Fibroblast of lung (primary cell): ENCODE data around the gene MACROD1. TPM values are rescaled to one million over a fixed set of nuclear protein-coding genes. Genes with fewer than 3 reads are reported as not detected.
A peak's percentile ranks its signal among the peaks of the same experiment; 100 is the strongest.

Source experiments
- DNase-seq, 2 donors: peaks; one replicate each; pipeline versions ENCODE4 v3.0.0 to v3.0.0-alpha.2; 2010; ENCODE audit warnings: low read depth in 2 of 2
- H2AFZ ChIP-seq: 2 replicates; pipeline ENCODE4 v1.5.1; 2012; ENCODE audit warnings: low read length, control low read depth, inconsistent platforms
- H3K27ac ChIP-seq: 2 replicates; pipeline ENCODE4 v1.5.1; 2011; ENCODE audit warnings: low read length, control low read depth; ENCODE audit not compliant: insufficient read depth
- H3K27me3 ChIP-seq: 2 replicates; pipeline ENCODE4 v1.5.1; 2011; ENCODE audit warnings: mild to moderate bottlenecking, low read length; ENCODE audit not compliant: control insufficient read depth, insufficient read depth
- H3K36me3 ChIP-seq: 2 replicates; pipeline ENCODE4 v1.5.1; 2011; ENCODE audit warnings: low read length; ENCODE audit not compliant: control insufficient read depth, insufficient read depth
- H3K4me1 ChIP-seq: 2 replicates; pipeline ENCODE4 v1.5.1; 2011; ENCODE audit warnings: low read length; ENCODE audit not compliant: control insufficient read depth, insufficient read depth; ENCODE audit errors: extremely low read depth
- H3K4me2 ChIP-seq: 2 replicates; pipeline ENCODE4 v1.5.1; 2011; ENCODE audit warnings: low read length, control low read depth; ENCODE audit not compliant: insufficient read depth; ENCODE audit errors: extremely low read depth
- H3K4me3 ChIP-seq, 4 experiments: fragments of 200-600 bp in 1 of 4; sonication (generic) in 1 of 4; replicated peaks in 1 of 4; 2 replicates each; pipeline ENCODE4 v1.5.1; 2011 to 2016; ENCODE audit warnings: low read length in 4 of 4, low read depth in 3 of 4, mild to moderate bottlenecking in 3 of 4, control low read depth in 2 of 4, inconsistent platforms in 1 of 4, mixed read lengths in 1 of 4; ENCODE audit not compliant: insufficient read depth in 1 of 4; ENCODE audit errors: control extremely low read depth in 1 of 4
- H3K79me2 ChIP-seq: 2 replicates; pipeline ENCODE4 v1.5.1; 2012; ENCODE audit warnings: mild to moderate bottlenecking, low read length, inconsistent platforms; ENCODE audit not compliant: control insufficient read depth, insufficient read depth
- H3K9ac ChIP-seq: 2 replicates; pipeline ENCODE4 v1.5.1; 2011; ENCODE audit warnings: mild to moderate bottlenecking, low read length, control low read depth; ENCODE audit not compliant: insufficient read depth
- H3K9me3 ChIP-seq: 2 replicates; pipeline ENCODE4 v1.5.1; 2012; ENCODE audit warnings: low read depth, low read length; ENCODE audit not compliant: control insufficient read depth, insufficient read depth
- H4K20me1 ChIP-seq: 2 replicates; pipeline ENCODE4 v1.5.1; 2011; ENCODE audit warnings: low read length; ENCODE audit not compliant: control insufficient read depth, insufficient read depth; ENCODE audit errors: extremely low read depth
- EZH2 ChIP-seq: IDR thresholded peaks from 2 replicates; pipeline ENCODE4 v1.5.1; 2012; ENCODE audit warnings: low read length, control low read depth, mild to moderate bottlenecking; ENCODE audit errors: missing control alignments
- polyA plus RNA-seq, 2 donors: library from polyadenylated mRNA; depleted of rRNA in 1 of 2; stranded (reverse) in 1 of 2; unstranded in 1 of 2; fragments of >200 nt; gene quantifications; 2 replicates each; pipeline ENCODE4 v1.2.1, GENCODE V29; 2011 to 2012; ENCODE audit warnings: missing spikeins in 1 of 2
- total RNA-seq: library from RNA; depleted of rRNA; stranded (reverse); fragments of >200 nt; gene quantifications from 2 replicates; pipeline ENCODE4 v1.2.1, GENCODE V29; 2014
- TF ChIP-seq, protein P1 (sequence below), 2 donors: IDR thresholded peaks in 1 of 2; conservative IDR thresholded peaks in 1 of 2; 1 replicate in 1 of 2; 2 replicates in 1 of 2; pipeline ENCODE4 v1.5.1; 2011 to 2012; ENCODE audit warnings: low read length in 2 of 2, control low read depth in 1 of 2, inconsistent platforms in 1 of 2, low read depth in 1 of 2, mild to moderate bottlenecking in 1 of 2

Gene MACROD1
- total and polyA plus RNA-seq, 2 donors (not counting 1 experiment from before 2014, with no cell fraction given): 8.8 to 24.8 TPM

DNA sequence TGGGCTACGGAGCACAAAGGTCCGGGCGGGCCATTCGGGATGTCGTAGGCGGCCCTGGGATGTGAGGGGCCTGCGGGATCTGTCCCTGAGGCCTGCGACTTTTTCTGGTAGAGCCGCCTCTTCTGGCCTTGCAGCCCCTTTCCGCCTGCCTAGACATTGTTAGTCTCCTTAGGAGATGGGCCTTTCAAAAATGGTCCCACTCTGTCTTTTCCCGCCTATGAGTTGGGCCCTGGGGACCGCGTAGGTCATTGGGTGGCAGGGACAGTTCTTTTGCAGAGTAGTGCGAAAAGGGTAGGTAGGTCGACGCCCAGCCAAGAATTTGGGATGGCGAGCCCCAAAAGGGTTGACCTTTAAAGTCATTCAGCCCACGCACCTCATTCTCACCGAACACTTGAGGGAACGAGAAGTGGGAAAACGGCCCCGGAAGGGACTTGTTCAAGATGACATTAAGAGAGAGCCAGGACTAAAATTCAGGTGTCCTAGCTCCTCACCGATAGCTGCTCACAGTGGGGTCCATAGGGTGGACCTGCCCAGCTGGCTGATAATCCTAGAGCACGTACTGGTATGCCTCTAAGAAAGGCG lies 178.9 kb downstream of the MACROD1 start:
- H3K27ac ChIP-seq: peak overlapping the region; percentile 79
- H3K27me3 ChIP-seq: no peaks in the 10 kb centered on the region
- H3K79me2 ChIP-seq: peaks cover 33% of the 10 kb centered on the region
- H3K4me3 ChIP-seq: peak overlapping the region; percentile 69 to 96 (median 92)
- H4K20me1 ChIP-seq: no peaks in the 10 kb centered on the region
- TF ChIP-seq, protein P1, sequence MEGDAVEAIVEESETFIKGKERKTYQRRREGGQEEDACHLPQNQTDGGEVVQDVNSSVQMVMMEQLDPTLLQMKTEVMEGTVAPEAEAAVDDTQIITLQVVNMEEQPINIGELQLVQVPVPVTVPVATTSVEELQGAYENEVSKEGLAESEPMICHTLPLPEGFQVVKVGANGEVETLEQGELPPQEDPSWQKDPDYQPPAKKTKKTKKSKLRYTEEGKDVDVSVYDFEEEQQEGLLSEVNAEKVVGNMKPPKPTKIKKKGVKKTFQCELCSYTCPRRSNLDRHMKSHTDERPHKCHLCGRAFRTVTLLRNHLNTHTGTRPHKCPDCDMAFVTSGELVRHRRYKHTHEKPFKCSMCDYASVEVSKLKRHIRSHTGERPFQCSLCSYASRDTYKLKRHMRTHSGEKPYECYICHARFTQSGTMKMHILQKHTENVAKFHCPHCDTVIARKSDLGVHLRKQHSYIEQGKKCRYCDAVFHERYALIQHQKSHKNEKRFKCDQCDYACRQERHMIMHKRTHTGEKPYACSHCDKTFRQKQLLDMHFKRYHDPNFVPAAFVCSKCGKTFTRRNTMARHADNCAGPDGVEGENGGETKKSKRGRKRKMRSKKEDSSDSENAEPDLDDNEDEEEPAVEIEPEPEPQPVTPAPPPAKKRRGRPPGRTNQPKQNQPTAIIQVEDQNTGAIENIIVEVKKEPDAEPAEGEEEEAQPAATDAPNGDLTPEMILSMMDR (conservative IDR thresholded peaks at IDR 0.05 in 1 of 2, IDR thresholded peaks at IDR 0.05 in 1 of 2; ENCODE audit: low read depth in 1 of 2, low read length in 2 of 2): no peak
- TF ChIP-seq EZH2: no peak
- H3K4me1 ChIP-seq: peaks cover 8% of the 10 kb centered on the region
- peak overlapping the region; percentile 93 for H3K4me2 ChIP-seq
- no peak overlapping the region for H2AFZ ChIP-seq
- no peak for DNase-seq
- no peaks in the 10 kb centered on the region for H3K9me3 ChIP-seq
- peaks cover 11% of the 10 kb centered on the region for H3K36me3 ChIP-seq
- H3K9ac ChIP-seq: peak overlapping the region; percentile 95

DNA sequence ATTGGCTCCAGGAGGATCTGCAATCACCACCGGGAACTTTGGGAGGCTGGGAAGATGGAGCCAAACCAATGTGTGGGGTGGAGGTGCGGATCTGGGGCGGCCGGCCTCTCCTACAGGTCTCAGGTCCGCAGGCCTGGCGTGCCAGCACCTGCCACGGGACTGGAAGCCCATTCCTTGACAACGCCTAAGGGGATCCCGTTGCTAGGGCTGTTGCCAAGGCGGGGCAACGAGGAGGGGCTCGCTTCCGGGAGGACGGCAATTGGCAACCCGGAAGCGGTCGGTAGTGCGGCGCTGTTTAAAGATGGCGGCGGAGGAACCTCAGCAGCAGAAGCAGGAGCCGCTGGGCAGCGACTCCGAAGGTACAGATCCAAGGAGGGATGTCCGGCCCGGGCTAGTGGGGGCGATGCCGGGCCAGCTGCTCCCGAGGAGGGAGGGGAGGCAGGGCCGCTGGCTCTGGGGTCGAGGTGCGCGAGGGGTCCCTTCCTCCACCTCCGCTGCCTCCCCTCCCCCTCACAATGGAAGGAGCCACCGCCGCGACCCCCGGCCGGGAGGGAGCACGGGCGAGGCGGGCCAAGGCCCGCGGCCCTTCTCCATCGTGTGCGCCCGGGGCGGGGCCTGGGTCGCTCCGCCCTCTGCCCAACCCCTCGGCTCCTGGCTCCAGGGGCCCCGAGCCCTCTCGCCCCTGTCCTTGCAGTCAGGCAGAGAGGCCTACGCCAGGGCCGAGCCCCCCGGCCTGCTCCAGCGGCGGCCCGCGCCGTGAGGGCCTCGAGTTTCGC lies 179.6 kb downstream of the MACROD1 start, which contains the start of gene OTUB1:
Gene OTUB1, plus strand, starts transcription at position 283 of the 776 bp plus-strand sequence. Its CDS starts 19 bp downstream, at position 302.
- H3K79me2 ChIP-seq: peaks cover 30% of the 10 kb centered on the region
- TF ChIP-seq, protein P1 (conservative IDR thresholded peaks at IDR 0.05 in 1 of 2, IDR thresholded peaks at IDR 0.05 in 1 of 2; ENCODE audit: low read depth in 1 of 2, low read length in 2 of 2): no peak
- no peak for TF ChIP-seq EZH2
- H3K4me2 ChIP-seq: peak within 1 kb of the TSS; percentile 93
- H3K9me3 ChIP-seq: no peaks in the 10 kb centered on the region
- peak within 1 kb of the TSS; percentile 76 for H2AFZ ChIP-seq
- H3K27ac ChIP-seq: peak within 1 kb of the TSS; percentile 79
- no peaks in the 10 kb centered on the region for H3K27me3 ChIP-seq
- H4K20me1 ChIP-seq: no peaks in the 10 kb centered on the region
- DNase-seq: peak; percentile 84 to 87
- H3K4me3 ChIP-seq: peak within 1 kb of the TSS; percentile 69 to 96 (median 92)
- H3K36me3 ChIP-seq: peaks cover 7% of the 10 kb centered on the region
- H3K4me1 ChIP-seq: peaks cover 8% of the 10 kb centered on the region
- peak within 1 kb of the TSS; percentile 95 for H3K9ac ChIP-seq

DNA sequence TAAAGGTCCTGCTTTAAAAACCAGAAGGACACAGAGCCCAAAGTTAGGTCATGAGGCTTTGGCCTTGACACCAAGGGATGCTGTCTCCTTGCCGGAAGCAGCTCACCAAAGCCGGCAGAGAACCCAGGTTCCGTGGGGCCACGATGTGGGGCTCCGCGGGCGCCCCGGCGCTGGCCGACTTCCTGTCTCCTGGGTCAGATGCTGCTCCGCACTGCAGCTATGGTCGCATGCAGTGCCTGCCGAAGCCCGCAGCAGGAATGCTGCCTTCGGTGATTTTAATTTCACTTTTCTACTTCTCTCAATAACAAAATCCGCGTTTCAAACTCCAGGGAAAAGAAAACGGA lies 180.1 kb downstream of the MACROD1 start:
- Histone ChIP-seq H3K79me2 (peaks cover 28% of the 10 kb centered on the region), H3K27ac (peak overlapping the region; percentile 79), H3K4me3 (peak overlapping the region; percentile 69 to 96 (median 92)), H2AFZ (peak overlapping the region; percentile 76), H3K9ac (peak overlapping the region; percentile 95), H3K4me1 (peaks cover 8% of the 10 kb centered on the region), H4K20me1 (no peaks in the 10 kb centered on the region), H3K36me3 (peaks cover 5% of the 10 kb centered on the region), H3K4me2 (peak overlapping the region; percentile 74), H3K27me3 (no peaks in the 10 kb centered on the region), H3K9me3 (no peaks in the 10 kb centered on the region)
- DNase-seq: no peak
- TF ChIP-seq, protein P1 (conservative IDR thresholded peaks at IDR 0.05 in 1 of 2, IDR thresholded peaks at IDR 0.05 in 1 of 2; ENCODE audit: low read depth in 1 of 2, low read length in 2 of 2): no peak
- TF ChIP-seq EZH2: no peak
